OCI-LY1 (cell line): ENCODE results near the gene PCDHA1.
"Not testable (repeated sequence)": the region's sequence is repeated elsewhere in the genome, so short reads cannot be mapped to it uniquely, and the experiment has no call there.

Experiments used
- CTCF ChIP-seq: fragments of 200-600 bp; sonication (generic), shearing (Covaris generic); IDR thresholded peaks from 2 replicates; pipeline ENCODE4 v1.5.1; 2017; ENCODE audit warnings: mild to moderate bottlenecking, antibody characterized with exemption, low read length, moderate library complexity, mixed read lengths
- EZH2 ChIP-seq: fragments of 200-600 bp; sonication (generic), shearing (Covaris generic); IDR thresholded peaks from 2 replicates; pipeline ENCODE4 v1.8.0; 2017; ENCODE audit warnings: borderline replicate concordance, mixed run types, mild to moderate bottlenecking, antibody characterized with exemption, low read length, moderate library complexity, mixed read lengths

GRCh38 chr5:140787849-140788504, 2.0 kb downstream of the PCDHA1 start:
- not testable (repeated sequence) for TF ChIP-seq CTCF, EZH2
